Activated B cell treated with CpG ODN at 0.5 μM for 24 hours (primary cell): Measurements from ENCODE around the gene CEP290. TPM values are rescaled to one million over a fixed set of nuclear protein-coding genes. Genes with fewer than 3 reads are reported as not detected.

Experiments used
- ATAC-seq: fragments of 200-7000 bp; cut with Tn5 transposase; one replicate; pipeline ENCODE4 v1.10.0; 2021; ENCODE audit warnings: low read depth, mild to moderate bottlenecking, moderate library complexity
- CTCF ChIA-PET: fragments of 350-600 bp; sonication (Branson Sonifier 250); formaldehyde crosslinking; loops from one replicate; lab custom pipeline; 2021; ENCODE audit warnings: antibody characterized with exemption; lab: Charles Lee
- POLR2A ChIA-PET: fragments of 350-600 bp; sonication (Branson Sonifier 250); formaldehyde crosslinking; loops from one replicate; lab custom pipeline; 2021; ENCODE audit warnings: antibody characterized with exemption; lab: Charles Lee
- DNase-seq: peaks from one replicate; pipeline ENCODE4 v3.0.0; 2022
- H3K27ac Mint-ChIP-seq: one replicate; pipeline ENCODE4 v1.8.0; 2020; ENCODE audit warnings: mixed read lengths
- H3K27me3 Mint-ChIP-seq: one replicate; pipeline ENCODE4 v1.8.0; 2021; ENCODE audit warnings: mixed read lengths
- H3K36me3 Mint-ChIP-seq: one replicate; pipeline ENCODE4 v1.8.0; 2021; ENCODE audit warnings: low read depth, mixed read lengths
- H3K4me1 Mint-ChIP-seq: one replicate; pipeline ENCODE4 v1.8.0; 2021; ENCODE audit warnings: mixed read lengths
- H3K4me3 Mint-ChIP-seq: one replicate; pipeline ENCODE4 v1.8.0; 2020; ENCODE audit warnings: mild to moderate bottlenecking, mixed read lengths
- H3K9me3 Mint-ChIP-seq: one replicate; pipeline ENCODE4 v1.8.0; 2020; ENCODE audit warnings: mixed read lengths
- CTCF ChIP-seq: fragments of 200-600 bp; IDR thresholded peaks from one replicate; pipeline ENCODE4 v1.8.0; 2022; ENCODE audit warnings: antibody characterized with exemption, mild to moderate bottlenecking
- intact Hi-C: fragments of 100-400 bp; cut with micrococcal nuclease; formaldehyde crosslinking; loops from one replicate; pipeline ENCODE4 v1.15.1; 2024
- total RNA-seq: library from RNA; stranded (reverse); gene quantifications from 2 replicates; pipeline ENCODE4 v1.2.3, GENCODE V29; 2022

CEP290 gene
- total RNA-seq, 1 donor from 2014 or later: 15.0 TPM

GRCh38 chr12:88175544-88175943, 33.7 kb upstream of the CEP290 start:
- Mint-ChIP-seq H3K27me3 (no peaks in the 10 kb centered on the region), H3K9me3 (no peaks in the 10 kb centered on the region), H3K36me3 (peaks cover 63% of the 10 kb centered on the region), H3K27ac (no peak overlapping the region), H3K4me1 (peaks cover 7% of the 10 kb centered on the region), H3K4me3 (no peak overlapping the region)
- DNase-seq (no peak), ATAC-seq (no peak)
- intact Hi-C loops: loop anchor here (5.0 kb wide), 1 partner anchor 63 kb away; no protein-coding TSS in a partner anchor
- ChIA-PET POLR2A (no interaction called here), CTCF (no interaction called here)
- TF ChIP-seq CTCF: no peak

- DNase-seq (no peak), ATAC-seq (no peak)
- intact Hi-C loops: no loop called here
- Mint-ChIP-seq H3K27ac (no peak overlapping the region), H3K36me3 (peaks cover 61% of the 10 kb centered on the region), H3K4me3 (no peak overlapping the region), H3K27me3 (no peaks in the 10 kb centered on the region), H3K4me1 (peaks cover 7% of the 10 kb centered on the region), H3K9me3 (no peaks in the 10 kb centered on the region)
- CTCF ChIA-PET: no interaction called here
- TF ChIP-seq CTCF: no peak
- POLR2A ChIA-PET: no interaction called here
Observed at GRCh38 chr12:88172844-88173407, 31.0 kb upstream of the CEP290 start.

- Mint-ChIP-seq H3K4me3 (no peak overlapping the region), H3K4me1 (peaks cover 7% of the 10 kb centered on the region), H3K27me3 (no peaks in the 10 kb centered on the region), H3K9me3 (no peaks in the 10 kb centered on the region), H3K27ac (no peak overlapping the region), H3K36me3 (peaks cover 64% of the 10 kb centered on the region)
- ATAC-seq (no peak), DNase-seq (no peak)
- TF ChIP-seq CTCF: no peak
- POLR2A ChIA-PET: no interaction called here
- intact Hi-C loops: no loop called here
- CTCF ChIA-PET: no interaction called here
Observed at GRCh38 chr12:88167384-88167783, 25.5 kb upstream of the CEP290 start.

GRCh38 chr12:88166179-88166578, 24.3 kb upstream of the CEP290 start:
- ATAC-seq (no peak), DNase-seq (no peak)
- CTCF ChIA-PET: no interaction called here
- Mint-ChIP-seq H3K27me3 (no peaks in the 10 kb centered on the region), H3K9me3 (no peaks in the 10 kb centered on the region), H3K4me1 (peaks cover under 1% of the 10 kb centered on the region), H3K4me3 (no peak overlapping the region), H3K27ac (no peak overlapping the region), H3K36me3 (peaks cover 65% of the 10 kb centered on the region)
- POLR2A ChIA-PET: no interaction called here
- intact Hi-C loops: no loop called here
- TF ChIP-seq CTCF: no peak

- CTCF ChIA-PET: no interaction called here
- no peak for DNase-seq
- POLR2A ChIA-PET: no interaction called here
- H3K27ac Mint-ChIP-seq: no peak overlapping the region
- no peak overlapping the region for H3K4me3 Mint-ChIP-seq
- H3K4me1 Mint-ChIP-seq: no peaks in the 10 kb centered on the region
- no peaks in the 10 kb centered on the region for H3K27me3 Mint-ChIP-seq
- H3K9me3 Mint-ChIP-seq: no peaks in the 10 kb centered on the region
- intact Hi-C loops: no loop called here
- TF ChIP-seq CTCF: no peak
- ATAC-seq: no peak
- H3K36me3 Mint-ChIP-seq: peaks cover 55% of the 10 kb centered on the region
Observed at GRCh38 chr12:88163371-88163770, 21.5 kb upstream of the CEP290 start.
